ENCODE results near the gene OR13J1.
"Not testable (repeated sequence)": the region's sequence is repeated elsewhere in the genome, so short reads cannot be mapped to it uniquely, and the experiment has no call there.

The OR13J1 gene

DNA sequence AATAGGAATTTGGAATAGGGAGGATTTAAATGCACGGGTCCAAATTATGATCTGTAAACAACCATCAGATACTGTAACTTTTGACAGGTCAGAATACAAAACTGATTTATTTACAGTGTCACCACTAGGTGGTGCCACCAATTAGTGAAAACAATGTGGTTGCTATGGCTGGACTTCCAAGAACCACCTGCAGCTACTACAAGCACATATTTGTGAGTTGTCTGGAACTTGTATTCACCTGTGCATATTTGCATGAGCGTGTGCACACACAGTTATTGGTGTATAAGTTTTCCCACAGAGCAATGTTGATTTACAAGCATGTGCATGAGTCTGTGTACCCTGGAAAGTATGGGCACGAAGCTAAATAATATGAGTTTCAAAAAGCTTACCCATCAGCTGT, 32.8 kb upstream of the OR13J1 start:
- no peak for DNase-seq

DNA sequence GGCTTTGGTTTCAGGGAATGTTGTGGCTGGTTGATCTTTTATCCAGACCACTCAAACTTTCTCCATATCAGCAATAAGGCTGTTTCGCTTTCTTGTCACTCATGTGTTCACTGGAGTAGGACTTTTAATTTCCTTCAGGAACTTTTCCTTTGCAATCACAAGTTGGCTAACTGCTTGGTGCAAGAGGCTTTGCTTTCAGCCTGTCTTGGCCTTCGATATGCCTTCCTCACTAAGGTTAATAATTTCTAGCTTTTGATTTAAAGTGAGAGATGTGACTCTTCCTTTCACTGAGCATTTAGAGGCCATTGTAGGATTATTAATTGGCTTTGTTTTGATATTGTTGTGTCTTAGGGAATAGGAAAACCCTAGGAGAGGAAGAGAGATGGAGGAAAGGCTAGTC, 28.8 kb upstream of the OR13J1 start:
- DNase-seq, result no peak

DNA sequence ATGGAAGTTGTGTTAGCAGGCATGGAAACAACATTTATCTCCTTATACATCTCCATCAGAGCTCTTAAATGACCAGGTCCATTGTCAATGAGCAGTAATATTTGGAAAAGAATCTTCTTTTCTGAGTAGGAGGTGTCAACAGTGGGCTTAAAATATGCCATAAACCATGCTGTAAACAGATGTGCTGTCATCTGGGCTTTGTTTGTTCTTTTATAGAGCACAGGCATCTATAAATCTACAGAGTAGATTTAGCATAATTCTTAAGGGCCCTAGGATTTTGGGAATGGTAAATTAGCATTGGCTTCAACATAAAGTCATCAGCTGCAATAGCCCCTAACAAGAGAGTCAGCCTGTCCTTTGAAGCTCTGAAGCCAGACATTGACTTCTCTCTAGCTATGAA, 28.1 kb upstream of the OR13J1 start:
- no peak for DNase-seq

DNA sequence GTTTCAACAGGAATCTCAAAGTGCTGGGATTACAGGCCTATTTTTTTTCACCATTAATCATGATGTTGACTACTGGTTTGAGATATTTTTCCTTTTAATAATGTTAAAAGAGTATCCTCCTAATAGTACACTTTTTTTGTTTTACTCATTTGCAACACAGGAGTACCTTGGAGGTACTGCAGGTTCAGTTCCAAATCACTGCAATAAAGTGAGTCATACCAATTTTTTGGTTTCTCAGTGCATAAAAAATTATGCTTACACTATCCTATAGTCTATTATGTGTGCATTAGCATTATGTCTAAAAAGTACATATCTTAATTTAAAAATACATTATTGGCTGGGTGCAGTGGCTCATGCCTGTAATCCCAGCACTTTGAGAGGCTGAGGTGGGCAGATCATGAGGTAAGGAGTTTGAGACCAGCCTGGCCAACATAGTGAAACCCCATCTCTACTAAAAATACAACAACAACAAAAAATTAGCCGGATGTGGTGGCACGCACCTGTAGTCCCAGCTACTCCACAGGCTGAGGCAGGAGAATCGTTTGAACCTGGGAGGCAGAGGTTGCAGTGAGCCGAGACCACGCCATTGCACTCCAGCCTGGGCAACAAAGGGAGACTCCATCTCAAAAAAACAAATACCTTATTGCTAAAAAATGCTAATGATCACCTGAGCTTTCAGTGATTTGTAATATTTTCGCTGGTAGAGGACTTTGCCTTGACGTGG, 27.3 kb upstream of the OR13J1 start:
- not testable (repeated sequence) for DNase-seq

DNA sequence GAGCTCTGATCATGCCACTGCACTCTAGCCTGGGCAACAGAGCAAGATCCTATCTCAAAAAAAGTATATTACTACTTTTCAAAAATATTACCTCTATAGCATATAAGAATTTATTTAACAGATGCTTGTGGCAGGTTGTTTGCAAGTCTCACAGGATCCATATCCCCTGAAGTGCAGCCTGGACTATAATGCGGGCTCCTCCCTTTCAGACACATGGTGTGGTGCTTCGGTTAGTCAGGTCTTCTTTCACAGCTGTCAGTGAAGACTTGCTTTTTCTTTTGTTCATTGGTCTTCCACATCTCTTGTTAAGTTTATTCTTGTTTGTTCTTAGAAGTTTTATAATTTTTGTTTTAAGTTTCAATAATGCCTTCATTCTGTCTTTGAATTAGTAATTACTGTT, 26.4 kb upstream of the OR13J1 start:
- DNase-seq, result no peak

DNA sequence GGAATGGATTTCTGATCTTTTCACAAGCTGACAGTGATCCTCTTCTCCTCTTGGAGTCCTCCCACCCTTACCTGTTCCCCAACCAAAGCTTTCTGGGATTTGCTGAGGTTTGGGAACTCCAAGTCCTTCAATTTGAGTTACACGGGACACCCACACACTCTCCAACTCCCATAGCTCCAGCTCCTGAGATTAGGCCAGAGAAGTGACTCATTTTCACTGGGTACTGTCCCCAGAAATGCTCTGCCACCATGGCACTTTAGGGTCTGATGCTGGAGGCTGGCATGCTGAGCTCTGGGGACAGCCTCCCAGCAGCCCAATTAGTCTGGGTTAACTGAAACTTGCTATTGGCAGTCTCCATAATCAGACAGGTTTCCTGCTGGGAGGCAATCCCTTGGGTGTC, 21.9 kb upstream of the OR13J1 start:
- no peak for DNase-seq

DNA sequence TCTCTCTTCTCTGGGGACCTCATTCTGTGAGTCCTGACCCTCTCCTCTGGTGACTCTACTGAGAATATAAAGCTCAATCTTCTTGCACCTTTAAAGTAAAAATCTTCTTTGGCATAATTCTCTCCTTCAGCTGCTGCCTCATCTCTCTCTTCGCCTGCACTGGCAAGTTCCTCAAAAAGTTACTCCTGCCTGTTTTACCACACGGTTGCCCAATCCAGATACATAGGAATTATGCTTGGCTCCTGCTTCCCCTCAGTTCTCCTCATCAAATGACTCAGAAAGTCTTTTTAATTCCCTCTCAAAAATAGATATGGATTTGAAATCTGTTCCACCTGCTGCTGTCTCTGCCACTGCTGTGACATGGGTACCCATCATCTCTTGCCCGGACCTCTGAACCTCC, 21.4 kb upstream of the OR13J1 start:
- no peak for DNase-seq

DNA sequence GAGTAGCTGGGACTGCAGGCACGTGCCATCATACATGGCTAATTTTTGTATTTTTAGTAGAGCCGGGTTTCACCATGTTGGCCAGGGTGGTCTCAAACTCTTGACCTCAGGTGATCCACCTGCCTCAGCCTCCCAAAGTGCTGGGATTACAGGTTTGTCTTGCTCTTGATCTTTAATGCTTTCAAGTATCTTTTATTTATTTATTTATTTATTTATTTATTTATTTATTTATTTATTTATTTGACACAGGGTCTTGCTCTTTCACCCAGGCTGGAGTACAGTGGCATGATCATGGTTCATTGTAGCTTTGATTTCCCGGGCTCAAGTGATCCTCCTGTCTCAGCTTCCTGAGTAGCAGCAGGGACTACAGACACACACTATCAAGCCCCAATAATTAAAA, 14.7 kb upstream of the OR13J1 start:
- not testable (repeated sequence) for DNase-seq

DNA sequence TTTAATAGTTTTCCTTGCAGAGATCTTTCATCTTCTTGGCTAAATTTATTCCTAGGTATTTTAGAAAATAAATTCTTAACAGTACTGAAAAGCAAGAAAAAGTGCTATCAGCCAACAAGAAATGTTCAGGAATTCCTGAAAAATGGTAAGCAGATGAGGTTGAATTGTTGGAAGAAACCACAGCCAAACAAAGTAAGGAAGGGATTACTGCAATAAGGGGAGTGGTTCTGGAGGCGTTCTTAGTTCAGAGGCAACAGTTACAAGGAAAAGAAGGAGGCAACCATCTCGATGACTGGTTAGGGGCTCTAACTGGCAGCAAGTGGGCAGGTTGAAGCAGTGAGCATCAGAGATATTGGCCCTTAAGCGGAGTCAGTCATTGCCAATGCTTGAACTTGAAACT, 12.8 kb upstream of the OR13J1 start:
- DNase-seq, result no peak

DNA sequence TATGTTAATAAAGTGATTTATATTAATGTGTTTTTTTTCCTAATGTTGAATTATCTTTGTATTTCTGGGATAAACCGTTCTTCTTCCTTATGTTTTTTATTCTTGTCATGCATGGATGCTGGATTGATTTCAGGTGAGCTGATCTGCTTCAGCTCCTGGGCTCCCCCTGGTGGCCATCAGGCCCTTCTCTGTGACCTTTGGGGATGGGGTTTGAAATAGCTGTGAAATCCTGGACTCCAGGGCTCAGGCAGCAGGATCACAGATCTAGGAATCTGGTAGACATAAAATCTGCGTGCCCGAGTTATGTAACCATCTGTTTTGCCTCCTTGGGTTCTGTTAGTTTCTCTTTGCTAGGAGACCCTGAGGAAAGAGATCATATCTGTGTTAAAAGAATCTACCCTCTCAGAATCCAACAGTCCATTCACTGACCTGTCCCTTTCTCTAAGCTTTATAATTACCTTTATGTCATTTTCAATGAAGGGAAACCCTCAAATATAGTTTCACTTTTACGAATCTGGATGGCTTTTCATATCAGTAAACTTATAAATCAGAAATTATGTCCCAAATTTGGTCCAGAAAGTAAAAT, 12.2 kb upstream of the OR13J1 start:
- DNase-seq, result peak; percentile 93

DNA sequence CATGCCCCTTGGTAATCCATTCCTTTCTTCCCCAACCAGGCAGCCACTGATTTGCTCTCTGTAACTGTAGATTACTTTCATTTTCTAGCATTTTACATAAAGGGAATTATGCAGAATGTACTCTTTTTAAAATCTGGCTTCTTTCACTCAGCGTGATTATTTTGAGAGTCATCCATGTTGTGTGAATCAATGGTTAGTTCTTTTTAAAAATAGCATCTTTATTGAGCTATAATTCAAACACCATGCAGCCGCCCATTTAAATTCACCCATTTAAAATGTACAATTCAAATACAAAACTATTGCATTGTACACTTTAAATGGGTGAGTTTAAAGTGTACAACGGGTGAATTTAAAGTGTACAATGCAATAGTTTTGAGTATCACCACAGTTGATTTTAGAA, 2.3 kb upstream of the OR13J1 start:
- DNase-seq, result no peak

DNA sequence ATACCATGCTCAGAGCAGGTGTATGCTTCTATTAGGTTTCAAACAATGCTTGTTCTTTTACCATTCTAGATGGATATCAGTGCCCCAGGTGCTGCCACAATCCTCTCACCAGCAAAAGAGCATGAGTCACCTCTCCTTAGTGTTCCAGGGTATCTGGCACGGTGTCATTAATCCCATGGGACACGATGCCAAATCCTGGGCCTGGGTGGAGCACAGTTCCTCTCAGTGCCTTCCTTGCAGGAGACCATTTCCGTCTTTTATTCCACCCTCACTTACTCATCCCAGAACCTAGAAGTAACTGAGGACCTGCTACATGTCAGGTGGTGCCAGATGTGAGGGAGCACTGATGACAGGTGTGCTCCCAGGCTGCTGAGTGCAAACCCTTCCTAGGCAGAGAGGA, 1.3 kb upstream of the OR13J1 start:
- DNase-seq, result no peak

DNA sequence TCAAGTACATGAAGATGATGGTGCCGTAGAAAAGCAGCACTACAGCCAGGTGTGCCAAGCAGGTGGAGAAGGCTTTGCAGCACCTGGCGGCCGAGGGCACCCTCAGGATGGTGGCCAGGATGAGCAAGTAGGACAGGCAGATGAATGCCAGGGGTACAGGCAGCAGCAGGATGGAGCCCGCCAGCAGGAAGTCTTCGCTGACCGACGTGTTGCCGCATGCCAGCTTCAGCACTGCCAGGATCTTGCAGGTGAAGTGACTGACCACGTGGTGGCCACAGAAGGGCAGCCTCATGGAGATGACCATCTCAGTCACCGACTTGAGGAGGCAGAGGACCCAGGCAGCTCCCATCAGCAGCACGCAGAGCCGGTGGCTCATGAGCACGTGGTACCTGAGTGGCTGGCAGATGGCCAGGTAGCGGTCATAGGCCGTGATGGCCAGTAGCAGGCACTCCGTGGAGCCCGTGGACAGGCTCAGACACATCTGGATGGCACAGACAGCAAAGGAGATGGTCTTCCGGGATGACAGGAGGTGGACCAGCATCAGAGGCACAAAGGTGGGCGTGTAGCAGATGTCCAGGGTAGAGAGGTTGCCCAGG, 482 bp downstream of the OR13J1 start:
- DNase-seq, result no peak

DNA sequence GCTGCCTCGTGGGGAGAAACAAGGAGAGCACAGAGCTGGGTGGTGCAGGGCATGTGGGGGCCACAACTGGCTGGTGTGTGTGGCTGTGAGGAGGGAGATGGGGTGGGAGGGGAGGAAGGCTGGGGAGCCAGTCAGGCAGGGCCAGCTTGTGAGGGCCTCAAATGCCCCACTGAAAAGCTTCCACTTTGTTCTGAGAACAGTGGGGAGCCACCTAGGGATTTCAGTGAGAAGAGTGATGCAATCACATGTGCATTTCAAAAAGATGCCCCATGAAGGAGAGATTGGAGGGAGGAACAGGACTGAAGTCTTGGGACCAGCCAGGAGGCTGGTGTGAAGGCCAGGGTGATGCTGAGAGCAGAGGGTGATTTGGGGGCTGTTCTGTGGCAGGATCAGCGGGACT, 1.3 kb downstream of the OR13J1 start:
- no peak for DNase-seq

DNA sequence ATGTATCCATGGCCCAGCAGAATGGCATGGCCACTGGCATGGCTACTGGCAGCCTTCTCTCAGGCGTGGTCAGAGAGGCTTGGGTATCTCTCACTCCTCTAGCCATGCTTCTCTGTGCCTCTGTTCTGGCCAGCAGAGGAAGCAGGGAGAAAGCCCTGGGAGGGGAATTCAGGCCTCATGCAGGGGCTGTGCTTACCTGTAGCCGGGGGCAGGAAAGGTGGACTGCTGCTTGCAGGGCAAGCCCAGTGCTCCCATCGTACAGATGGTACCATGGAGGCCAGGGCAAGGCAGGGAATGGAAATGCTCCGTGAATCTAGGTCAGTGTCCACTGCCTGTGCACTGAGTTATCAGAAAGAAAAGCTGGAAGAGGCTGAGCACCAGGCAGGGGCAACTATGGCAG, 2.7 kb downstream of the OR13J1 start:
- DNase-seq, result no peak

DNA sequence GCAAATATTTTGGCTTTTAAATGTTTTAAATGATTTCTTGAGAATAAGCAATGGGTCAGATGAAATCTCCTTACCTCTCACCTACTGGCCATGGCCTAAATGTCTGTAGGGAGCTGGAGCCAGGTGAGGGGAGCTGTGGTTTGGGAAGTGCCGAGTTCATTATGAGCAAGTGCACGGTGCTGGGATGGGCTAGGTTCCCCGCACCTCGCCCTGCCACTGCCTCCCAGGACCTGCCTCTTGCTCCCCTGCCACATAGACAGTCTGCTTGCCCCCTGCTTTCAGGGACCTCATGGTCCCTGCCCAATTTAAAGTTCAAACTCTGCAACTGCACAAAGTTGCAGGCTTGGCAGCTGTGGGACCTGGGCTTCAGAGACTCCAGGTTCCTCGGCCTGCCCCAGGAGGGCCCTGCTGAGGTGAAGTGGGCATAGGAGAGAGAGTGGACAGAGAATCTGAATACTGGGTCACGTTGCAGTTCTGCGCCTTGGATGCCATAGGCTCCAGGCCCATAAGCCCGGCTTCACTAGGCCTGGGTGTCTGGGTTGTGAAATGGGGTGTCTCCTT, 5.4 kb downstream of the OR13J1 start:
- DNase-seq, result no peak

DNA sequence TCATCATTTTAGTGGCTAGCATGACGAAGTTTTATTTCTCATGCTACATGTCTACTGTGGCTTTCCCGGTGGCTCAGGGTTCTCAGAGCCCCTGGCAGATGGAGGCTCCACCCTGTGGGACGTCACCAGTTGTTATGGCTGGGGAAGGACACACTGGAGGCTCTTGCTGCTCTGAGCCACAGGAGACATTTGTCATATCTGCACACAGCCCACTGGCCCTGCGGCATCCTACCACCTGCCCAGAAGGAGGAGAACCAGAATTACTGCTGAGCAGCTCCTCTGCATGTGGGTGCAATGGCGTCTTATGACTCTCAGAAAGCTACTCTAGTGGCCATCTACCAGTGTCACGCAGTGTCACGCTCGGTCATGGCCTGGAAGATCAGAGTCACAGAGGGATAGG, 6.6 kb downstream of the OR13J1 start:
- no peak for DNase-seq

DNA sequence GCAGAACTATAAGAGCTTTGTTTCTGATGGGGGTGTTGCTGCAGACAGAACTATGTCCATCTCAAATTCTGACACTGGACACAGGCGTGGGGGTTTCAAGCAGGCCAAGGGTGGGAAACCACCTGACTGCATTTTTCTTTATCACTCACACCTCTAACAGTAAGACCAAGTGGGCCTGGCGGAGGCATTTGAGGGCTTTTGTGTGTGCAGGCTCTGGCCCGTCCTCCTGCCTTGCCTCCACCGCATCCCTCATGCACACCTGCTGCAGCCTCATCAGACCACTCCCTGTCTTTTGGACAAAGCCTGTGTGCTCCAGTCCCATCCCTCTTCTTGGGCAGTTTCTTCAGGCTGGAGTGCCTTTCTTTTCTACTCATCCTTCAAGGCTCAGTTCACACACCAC, 7.9 kb downstream of the OR13J1 start:
- no peak for DNase-seq

DNA sequence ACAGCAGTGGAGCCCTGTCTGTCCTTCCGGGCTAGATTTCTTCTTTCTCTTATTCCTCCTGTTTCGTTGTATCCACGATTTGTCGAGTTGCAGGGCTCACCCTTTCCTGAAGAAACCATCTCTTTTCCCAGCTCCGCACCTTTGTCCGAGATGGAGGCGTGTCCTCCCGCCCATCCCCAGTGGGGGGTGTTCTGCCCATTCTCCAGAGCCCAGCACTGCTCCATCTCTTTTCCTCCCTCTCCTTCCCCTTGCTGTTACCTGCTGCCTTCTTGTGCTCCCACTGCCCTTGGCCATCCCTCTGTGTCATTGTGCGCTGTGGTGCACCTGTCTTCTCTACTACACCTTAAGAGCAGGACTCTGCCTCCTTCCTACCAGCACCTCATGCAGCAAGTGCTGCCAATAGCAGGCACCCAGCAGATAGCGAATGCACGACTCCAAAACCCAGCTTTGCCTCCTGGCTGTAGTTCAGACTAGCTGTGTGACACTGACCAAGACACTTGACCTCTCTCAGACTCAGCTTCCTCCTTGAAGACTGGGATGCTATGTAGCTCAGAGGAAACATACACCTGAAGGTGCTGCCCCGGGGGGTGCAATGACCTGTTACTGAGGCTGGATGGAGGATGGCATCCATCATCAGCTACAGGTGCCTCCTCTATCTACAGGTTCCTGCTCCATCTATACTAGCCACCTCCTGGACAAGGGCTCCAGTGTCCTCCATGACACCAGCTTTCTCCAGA, 8.9 kb downstream of the OR13J1 start:
- DNase-seq, result peak; percentile 47

DNA sequence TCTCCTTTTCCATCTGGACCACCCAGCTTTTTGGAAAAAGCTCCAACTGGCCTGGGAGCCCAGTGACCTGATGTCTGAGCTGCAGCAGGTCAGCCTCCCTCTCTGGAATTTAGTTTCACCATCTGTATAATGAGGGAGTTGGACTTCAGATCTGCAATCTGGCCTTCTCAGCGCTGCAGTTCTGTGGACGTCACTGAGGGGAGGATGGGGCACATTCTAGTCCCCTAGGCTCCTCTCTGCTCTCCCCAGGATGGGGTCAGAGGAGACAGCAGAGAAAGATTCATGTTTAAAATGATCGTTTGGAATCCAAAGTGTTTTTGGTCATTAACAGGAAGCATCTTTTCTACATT, 10.2 kb downstream of the OR13J1 start:
- DNase-seq, result no peak

DNA sequence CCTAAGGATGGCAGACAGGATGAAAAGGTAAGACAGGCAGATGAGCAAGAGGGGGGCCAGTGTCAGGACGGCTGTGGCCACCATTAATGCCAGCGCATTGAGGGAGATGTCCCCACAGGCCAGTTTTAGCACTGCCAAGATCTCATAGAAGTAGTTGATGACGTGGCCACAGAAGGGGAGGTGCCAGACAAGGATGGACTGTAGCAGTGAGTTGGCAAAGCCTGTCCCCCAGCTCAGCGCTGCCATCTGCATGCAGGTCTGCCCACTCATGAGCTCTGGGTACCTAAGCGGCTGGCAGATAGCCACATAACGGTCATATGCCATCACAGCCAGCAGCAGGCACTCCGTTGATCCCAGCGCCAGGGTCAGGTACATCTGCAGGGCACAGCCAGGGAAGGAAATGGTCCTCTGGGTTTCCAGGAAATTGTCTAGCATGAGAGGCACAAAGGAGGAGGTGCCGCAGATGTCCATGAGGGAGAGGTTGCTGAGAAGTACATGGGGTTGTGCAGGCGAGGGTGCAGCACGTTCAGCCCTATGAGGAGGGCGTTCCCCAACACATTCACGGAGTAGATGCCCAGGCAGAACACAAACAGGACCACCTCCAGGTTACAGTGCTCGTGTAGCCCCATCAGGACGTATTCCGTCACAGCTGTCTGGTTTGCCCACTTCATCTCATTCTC, 10.8 kb downstream of the OR13J1 start:
- peak; percentile 62 for DNase-seq

DNA sequence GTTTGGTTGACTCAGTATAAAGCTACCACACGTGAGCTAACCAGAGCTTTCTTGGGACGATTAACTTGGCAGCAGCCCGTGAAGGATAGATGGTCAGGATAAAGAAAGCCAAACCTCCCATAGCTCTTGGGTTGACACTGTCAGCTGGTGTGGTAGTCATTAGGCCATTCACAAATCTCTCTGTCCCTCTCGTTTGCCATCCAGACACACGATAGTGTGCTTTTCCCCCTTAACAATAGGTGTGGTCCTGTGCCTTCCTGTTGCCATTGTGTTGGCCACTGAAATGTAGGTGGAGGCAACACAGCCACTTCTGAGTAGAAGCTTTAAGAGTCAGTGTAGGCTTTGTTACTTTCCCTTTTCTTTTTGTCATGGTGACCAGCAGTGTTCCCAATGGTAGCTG, 11.7 kb downstream of the OR13J1 start:
- no peak for DNase-seq

DNA sequence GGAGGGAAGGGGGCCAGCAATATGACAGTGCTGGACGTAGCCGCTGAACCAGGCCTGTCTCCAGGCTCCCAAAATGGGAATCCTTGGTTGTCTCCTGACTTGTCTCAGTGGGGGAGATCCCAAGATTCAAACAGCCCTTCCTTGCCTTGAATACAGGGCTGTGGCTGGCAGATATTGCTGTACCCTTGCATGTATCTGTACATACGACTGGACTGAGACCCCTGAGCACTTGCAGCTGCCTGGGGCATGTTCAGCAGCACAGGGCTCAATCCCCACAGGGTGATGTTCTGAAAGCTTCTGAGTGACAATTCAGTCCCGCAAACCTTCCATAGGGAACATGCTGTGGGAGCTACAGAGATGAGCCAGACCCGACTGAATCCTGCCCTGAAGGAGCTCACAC, 13.3 kb downstream of the OR13J1 start:
- peak; percentile 34 for DNase-seq
